ENCODE measurements around the gene RTBDN. TPM values are rescaled to one million over a fixed set of nuclear protein-coding genes. Genes with fewer than 3 reads are reported as not detected.

Gene RTBDN
- total and polyA plus RNA-seq, 10 of the 15 experiments (the other 5 are each of a cell fraction or from before 2014, with no cell fraction given): 0.45 TPM; not detected in 9

DNA sequence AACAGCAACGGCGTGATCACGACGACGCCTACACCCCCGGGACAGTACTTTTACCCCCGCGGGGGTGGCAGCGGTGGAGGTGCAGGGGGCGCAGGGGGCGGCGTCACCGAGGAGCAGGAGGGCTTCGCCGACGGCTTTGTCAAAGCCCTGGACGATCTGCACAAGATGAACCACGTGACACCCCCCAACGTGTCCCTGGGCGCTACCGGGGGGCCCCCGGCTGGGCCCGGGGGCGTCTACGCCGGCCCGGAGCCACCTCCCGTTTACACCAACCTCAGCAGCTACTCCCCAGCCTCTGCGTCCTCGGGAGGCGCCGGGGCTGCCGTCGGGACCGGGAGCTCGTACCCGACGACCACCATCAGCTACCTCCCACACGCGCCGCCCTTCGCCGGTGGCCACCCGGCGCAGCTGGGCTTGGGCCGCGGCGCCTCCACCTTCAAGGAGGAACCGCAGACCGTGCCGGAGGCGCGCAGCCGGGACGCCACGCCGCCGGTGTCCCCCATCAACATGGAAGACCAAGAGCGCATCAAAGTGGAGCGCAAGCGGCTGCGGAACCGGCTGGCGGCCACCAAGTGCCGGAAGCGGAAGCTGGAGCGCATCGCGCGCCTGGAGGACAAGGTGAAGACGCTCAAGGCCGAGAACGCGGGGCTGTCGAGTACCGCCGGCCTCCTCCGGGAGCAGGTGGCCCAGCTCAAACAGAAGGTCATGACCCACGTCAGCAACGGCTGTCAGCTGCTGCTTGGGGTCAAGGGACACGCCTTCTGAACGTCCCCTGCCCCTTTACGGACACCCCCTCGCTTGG is 42.1 kb downstream of the RTBDN start:
- FAIRE-seq (no peak), ATAC-seq (peak; percentile 4), DNase-seq (ENCODE audit: low read depth, low spot score) (no peak)
- Histone ChIP-seq H3K79me2 (ENCODE audit: control insufficient read depth, insufficient read depth, low read length) (peaks cover 42% of the 10 kb centered on the region), H3K9ac (ENCODE audit: control insufficient read depth, insufficient read depth, low read length) (peak overlapping the region; percentile 95), H3K27me3 (replicated peaks in 1 of 2; ENCODE audit: control insufficient read depth in 2 of 2, insufficient read depth in 2 of 2, low read length in 1 of 2) (no peaks in the 10 kb centered on the region), H3K27ac (ENCODE audit: control insufficient read depth, insufficient read depth) (peak overlapping the region; percentile 95), H4K20me1 (ENCODE audit: control insufficient read depth, insufficient read depth) (no peaks in the 10 kb centered on the region), H3K4me3 (peak overlapping the region; percentile 87), H3K9me3 (replicated peaks; ENCODE audit: control insufficient read depth, insufficient read depth, low read length) (no peaks in the 10 kb centered on the region; the same call in 2 of the 3 replicates), H2AFZ (ENCODE audit: control insufficient read depth, low read depth, low read length) (no peak overlapping the region), H3K4me2 (ENCODE audit: control insufficient read depth, insufficient read depth) (peak overlapping the region; percentile 97), H3K4me1 (ENCODE audit: control insufficient read depth, insufficient read depth, low read length) (peaks cover 37% of the 10 kb centered on the region), H3K36me3 (ENCODE audit: control insufficient read depth in 2 of 2, insufficient read depth in 2 of 2, low read length in 1 of 2) (no peaks in the 10 kb centered on the region)
- BruUV-seq (replicated peaks): no TSS peak
- POLR2A ChIA-PET: interaction anchor here (0.6 to 8.2 kb wide), 15 partner anchors 8 to 360 kb away, joined by 3 to 303 read pairs (median 4); partner anchors contain the start of genes GCDH, GET3, HOOK2 and MAN2B1
- RAD21 ChIA-PET (ENCODE audit: unreplicated experiment): interaction anchor here (0.9 to 11.4 kb wide), 7 partner anchors 9 to 58 kb away, joined by 3 to 303 read pairs (median 4); partner anchors contain the start of genes HOOK2 and TRIR
- CTCF ChIA-PET: interaction anchor here (0.8 to 12.9 kb wide), 6 partner anchors 11 to 108 kb away, joined by 3 to 537 read pairs (median 4); partner anchors contain the start of genes GET3 and HOOK2
- in situ Hi-C loops (cut with MboI): no loop called here
- SMC1A ChIA-PET (ENCODE audit: uncharacterized antibody, unreplicated experiment): interaction anchor here (1.3 to 11.5 kb wide), 3 partner anchors 13 to 58 kb away, joined by 3 to 240 read pairs (median 3); partner anchors contain the start of gene TRIR
- WGBS (ENCODE audit: insufficient coverage, insufficient replicate concordance, low lambda C conversion rate, missing lambda C conversion rate): 1% methylated on average over 79 of the region's 84 CpGs
- intact Hi-C loops (cut with micrococcal nuclease; ENCODE audit: unreplicated experiment): no loop called here
- peak; percentile 53; the same call in 1 of the 2 replicates for TF ChIP-seq ZBED1 (IDR thresholded peaks at IDR 0.05; ENCODE audit: borderline replicate concordance)
- peak; percentile 49; the same call in 1 of the 2 replicates for TF ChIP-seq ZNF207 (IDR thresholded peaks at IDR 0.05; ENCODE audit: borderline replicate concordance)
- TF ChIP-seq, protein P1, sequence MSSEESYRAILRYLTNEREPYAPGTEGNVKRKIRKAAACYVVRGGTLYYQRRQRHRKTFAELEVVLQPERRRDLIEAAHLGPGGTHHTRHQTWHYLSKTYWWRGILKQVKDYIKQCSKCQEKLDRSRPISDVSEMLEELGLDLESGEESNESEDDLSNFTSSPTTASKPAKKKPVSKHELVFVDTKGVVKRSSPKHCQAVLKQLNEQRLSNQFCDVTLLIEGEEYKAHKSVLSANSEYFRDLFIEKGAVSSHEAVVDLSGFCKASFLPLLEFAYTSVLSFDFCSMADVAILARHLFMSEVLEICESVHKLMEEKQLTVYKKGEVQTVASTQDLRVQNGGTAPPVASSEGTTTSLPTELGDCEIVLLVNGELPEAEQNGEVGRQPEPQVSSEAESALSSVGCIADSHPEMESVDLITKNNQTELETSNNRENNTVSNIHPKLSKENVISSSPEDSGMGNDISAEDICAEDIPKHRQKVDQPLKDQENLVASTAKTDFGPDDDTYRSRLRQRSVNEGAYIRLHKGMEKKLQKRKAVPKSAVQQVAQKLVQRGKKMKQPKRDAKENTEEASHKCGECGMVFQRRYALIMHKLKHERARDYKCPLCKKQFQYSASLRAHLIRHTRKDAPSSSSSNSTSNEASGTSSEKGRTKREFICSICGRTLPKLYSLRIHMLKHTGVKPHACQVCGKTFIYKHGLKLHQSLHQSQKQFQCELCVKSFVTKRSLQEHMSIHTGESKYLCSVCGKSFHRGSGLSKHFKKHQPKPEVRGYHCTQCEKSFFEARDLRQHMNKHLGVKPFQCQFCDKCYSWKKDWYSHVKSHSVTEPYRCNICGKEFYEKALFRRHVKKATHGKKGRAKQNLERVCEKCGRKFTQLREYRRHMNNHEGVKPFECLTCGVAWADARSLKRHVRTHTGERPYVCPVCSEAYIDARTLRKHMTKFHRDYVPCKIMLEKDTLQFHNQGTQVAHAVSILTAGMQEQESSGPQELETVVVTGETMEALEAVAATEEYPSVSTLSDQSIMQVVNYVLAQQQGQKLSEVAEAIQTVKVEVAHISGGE (CRISPR knock-in tag; IDR thresholded peaks at IDR 0.05): 0 out of 2 replicates have a peak, but pooled peaks have one; percentile 6
- TF ChIP-seq ASH2L (IDR thresholded peaks at IDR 0.05; ENCODE audit: borderline replicate concordance, low read depth): no peak
- no peak for TF ChIP-seq CBFB (IDR thresholded peaks at IDR 0.05; ENCODE audit: low read depth)
- TF ChIP-seq SIN3A (IDR thresholded peaks at IDR 0.05; ENCODE audit: low read depth, low read length): peak; percentile 72; the same call in 1 of the 2 replicates
- TF ChIP-seq, protein P2, sequence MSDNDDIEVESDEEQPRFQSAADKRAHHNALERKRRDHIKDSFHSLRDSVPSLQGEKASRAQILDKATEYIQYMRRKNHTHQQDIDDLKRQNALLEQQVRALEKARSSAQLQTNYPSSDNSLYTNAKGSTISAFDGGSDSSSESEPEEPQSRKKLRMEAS (IDR thresholded peaks at IDR 0.05; ENCODE audit: low read depth, low read length): peak; percentile 31; the same call in 1 of the 2 replicates
- no peak for TF ChIP-seq CBX3 (IDR thresholded peaks at IDR 0.05; ENCODE audit: borderline replicate concordance, low read depth)
- no peak for TF ChIP-seq NFYB (IDR thresholded peaks at IDR 0.05; ENCODE audit: insufficient read depth, low read depth, low read length)
- no peak for TF ChIP-seq SIX5 (IDR thresholded peaks at IDR 0.05; ENCODE audit: low read depth, low read length, severe bottlenecking)
- TF ChIP-seq PML (IDR thresholded peaks at IDR 0.05; ENCODE audit: low read length): no peak
- no peak for TF ChIP-seq FOXK2 (IDR thresholded peaks at IDR 0.05)
- TF ChIP-seq, protein P3, sequence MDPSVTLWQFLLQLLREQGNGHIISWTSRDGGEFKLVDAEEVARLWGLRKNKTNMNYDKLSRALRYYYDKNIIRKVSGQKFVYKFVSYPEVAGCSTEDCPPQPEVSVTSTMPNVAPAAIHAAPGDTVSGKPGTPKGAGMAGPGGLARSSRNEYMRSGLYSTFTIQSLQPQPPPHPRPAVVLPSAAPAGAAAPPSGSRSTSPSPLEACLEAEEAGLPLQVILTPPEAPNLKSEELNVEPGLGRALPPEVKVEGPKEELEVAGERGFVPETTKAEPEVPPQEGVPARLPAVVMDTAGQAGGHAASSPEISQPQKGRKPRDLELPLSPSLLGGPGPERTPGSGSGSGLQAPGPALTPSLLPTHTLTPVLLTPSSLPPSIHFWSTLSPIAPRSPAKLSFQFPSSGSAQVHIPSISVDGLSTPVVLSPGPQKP (IDR thresholded peaks at IDR 0.05; ENCODE audit: low read depth, low read length): peak; percentile 61
- peak; percentile 39; the same call in 1 of the 2 replicates for TF ChIP-seq PAX5 (IDR thresholded peaks at IDR 0.05; ENCODE audit: borderline replicate concordance, low read depth, low read length)
- TF ChIP-seq TCF12 (IDR thresholded peaks at IDR 0.05; ENCODE audit: low read depth, low read length): peak; percentile 92
- TF ChIP-seq MYB (IDR thresholded peaks at IDR 0.05; ENCODE audit: borderline replicate concordance, low read depth, low read length): no peak
- TF ChIP-seq YY1 (IDR thresholded peaks at IDR 0.05; ENCODE audit: low read depth, low read length): peak; percentile 75
- no peak for TF ChIP-seq SREBF1 (IDR thresholded peaks at IDR 0.05; ENCODE audit: low read length)
- peak; percentile 60 for TF ChIP-seq GATAD2B (conservative IDR thresholded peaks at IDR 0.05; ENCODE audit: low read depth)
- TF ChIP-seq CHD4 (IDR thresholded peaks at IDR 0.05): no peak
